ENCODE results near the gene ZSCAN32.

ZSCAN32 gene

GRCh38 chr16:3377917-3378316 lies 22.9 kb downstream of the ZSCAN32 start:
- Mint-ChIP-seq H3K27me3 (no peaks in the 10 kb centered on the region), H3K27ac (no peak overlapping the region), H3K4me3 (no peak overlapping the region), H3K4me1 (no peaks in the 10 kb centered on the region), H3K9me3 (peaks cover 71 to 89% of the 10 kb centered on the region in 2 donors)
- no peak for ATAC-seq
- no peak for DNase-seq

GRCh38 chr16:3375680-3376079 lies 25.1 kb downstream of the ZSCAN32 start:
- DNase-seq (no peak), ATAC-seq (no peak)
- Mint-ChIP-seq H3K27ac (no peak overlapping the region), H3K4me3 (no peak overlapping the region), H3K4me1 (no peaks in the 10 kb centered on the region), H3K9me3 (peaks cover 54 to 70% of the 10 kb centered on the region in 2 donors), H3K27me3 (no peaks in the 10 kb centered on the region)

- DNase-seq (no peak), ATAC-seq (no peak)
- H3K9me3 Mint-ChIP-seq, result peaks cover 15 to 22% of the 10 kb centered on the region in 2 donors
- H3K27me3 Mint-ChIP-seq, result no peaks in the 10 kb centered on the region
- no peak overlapping the region for H3K27ac Mint-ChIP-seq
- H3K4me1 Mint-ChIP-seq, result peaks cover 18% of the 10 kb centered on the region
- H3K4me3 Mint-ChIP-seq, result no peak overlapping the region
Measured at GRCh38 chr16:3369073-3369472, 31.7 kb downstream of the ZSCAN32 start.

- Mint-ChIP-seq H3K9me3 (peaks cover 14 to 25% of the 10 kb centered on the region in 2 donors), H3K4me1 (peaks cover 18% of the 10 kb centered on the region), H3K27ac (peak overlapping the region; percentile 87 to 96), H3K27me3 (peaks cover 21% of the 10 kb centered on the region), H3K4me3 (peak overlapping the region; percentile 83 to 84)
- peak; percentile 99 for ATAC-seq
- peak; percentile 84 to 94 for DNase-seq
Measured at GRCh38 chr16:3364774-3365427, 35.9 kb downstream of the ZSCAN32 start.

- peak overlapping the region in 1 of 2 donors; percentile 80 for H3K27ac Mint-ChIP-seq
- H3K27me3 Mint-ChIP-seq, result peaks cover 32% of the 10 kb centered on the region
- peaks cover 18% of the 10 kb centered on the region for H3K4me1 Mint-ChIP-seq
- ATAC-seq (no peak), DNase-seq (no peak)
- peak overlapping the region in 1 of 2 donors; percentile 8 for H3K4me3 Mint-ChIP-seq
- peaks cover 14 to 27% of the 10 kb centered on the region in 2 donors for H3K9me3 Mint-ChIP-seq
Measured at GRCh38 chr16:3363793-3364192, 37.0 kb downstream of the ZSCAN32 start.

- Mint-ChIP-seq H3K4me1 (peaks cover 18% of the 10 kb centered on the region), H3K27ac (no peak overlapping the region), H3K27me3 (peaks cover 32% of the 10 kb centered on the region), H3K9me3 (peaks cover 14 to 27% of the 10 kb centered on the region in 2 donors), H3K4me3 (no peak overlapping the region)
- DNase-seq, result no peak
- ATAC-seq, result no peak
Measured at GRCh38 chr16:3362931-3363330, 37.9 kb downstream of the ZSCAN32 start.

- Mint-ChIP-seq H3K9me3 (peaks cover 10 to 25% of the 10 kb centered on the region in 2 donors), H3K27ac (no peak overlapping the region), H3K4me1 (no peaks in the 10 kb centered on the region), H3K4me3 (no peak overlapping the region), H3K27me3 (peaks cover 32% of the 10 kb centered on the region)
- ATAC-seq (no peak), DNase-seq (no peak)
Measured at GRCh38 chr16:3358871-3359270, 41.9 kb downstream of the ZSCAN32 start.

GRCh38 chr16:3356118-3356517 lies 44.7 kb downstream of the ZSCAN32 start:
- Mint-ChIP-seq H3K27me3 (peaks cover 23% of the 10 kb centered on the region), H3K4me1 (no peaks in the 10 kb centered on the region), H3K27ac (no peak overlapping the region), H3K9me3 (peaks cover 5 to 25% of the 10 kb centered on the region in 2 donors), H3K4me3 (no peak overlapping the region)
- ATAC-seq, result no peak
- DNase-seq, result no peak

GRCh38 chr16:3355589-3355988 lies 45.2 kb downstream of the ZSCAN32 start, which contains the start of gene OR2C1:
Gene OR2C1, plus strand, starts transcription at chr16:3355889. Its CDS starts 52 bp downstream, at chr16:3355941.
- H3K27me3 Mint-ChIP-seq, result peaks cover 17% of the 10 kb centered on the region
- no peak within 1 kb of the TSS for H3K4me3 Mint-ChIP-seq
- no peaks in the 10 kb centered on the region for H3K4me1 Mint-ChIP-seq
- peaks cover 5 to 21% of the 10 kb centered on the region in 2 donors for H3K9me3 Mint-ChIP-seq
- no peak for ATAC-seq
- H3K27ac Mint-ChIP-seq, result no peak within 1 kb of the TSS
- DNase-seq, result no peak

- ATAC-seq (no peak), DNase-seq (no peak)
- Mint-ChIP-seq H3K27me3 (no peaks in the 10 kb centered on the region), H3K4me3 (no peak overlapping the region), H3K9me3 (peaks cover 0 to under 1% of the 10 kb centered on the region in 2 donors), H3K27ac (no peak overlapping the region), H3K4me1 (peaks cover 7% of the 10 kb centered on the region)
Measured at GRCh38 chr16:3349175-3349574, 51.6 kb downstream of the ZSCAN32 start.

GRCh38 chr16:3348547-3349167 lies 52.1 kb downstream of the ZSCAN32 start:
- DNase-seq (no peak), ATAC-seq (peak; percentile 33)
- H3K27me3 Mint-ChIP-seq, result no peaks in the 10 kb centered on the region
- H3K4me1 Mint-ChIP-seq, result peaks cover 7% of the 10 kb centered on the region
- H3K4me3 Mint-ChIP-seq, result no peak overlapping the region
- no peaks in the 10 kb centered on the region for H3K9me3 Mint-ChIP-seq
- no peak overlapping the region for H3K27ac Mint-ChIP-seq

- no peaks in the 10 kb centered on the region for H3K9me3 Mint-ChIP-seq
- DNase-seq (no peak), ATAC-seq (no peak)
- H3K27me3 Mint-ChIP-seq, result no peaks in the 10 kb centered on the region
- no peak overlapping the region for H3K27ac Mint-ChIP-seq
- H3K4me3 Mint-ChIP-seq, result no peak overlapping the region
- peaks cover 7% of the 10 kb centered on the region for H3K4me1 Mint-ChIP-seq
Measured at GRCh38 chr16:3347586-3347985, 53.2 kb downstream of the ZSCAN32 start.

GRCh38 chr16:3346041-3346440 lies 54.8 kb downstream of the ZSCAN32 start:
- H3K27ac Mint-ChIP-seq, result no peak overlapping the region
- no peaks in the 10 kb centered on the region for H3K27me3 Mint-ChIP-seq
- DNase-seq (no peak), ATAC-seq (no peak)
- no peak overlapping the region for H3K4me3 Mint-ChIP-seq
- H3K9me3 Mint-ChIP-seq, result no peaks in the 10 kb centered on the region
- peaks cover 7% of the 10 kb centered on the region for H3K4me1 Mint-ChIP-seq

Measured in stimulated activated naive CD8-positive, alpha-beta T cell treated with anti-CD3 and anti-CD28 coated beads, Interleukin-15, amount 100 ng/mL, for 72 hours (primary cell).